ENCODE results near the gene CYP4F8. TPM values are rescaled to one million over a fixed set of nuclear protein-coding genes. Genes with fewer than 3 reads are reported as not detected.

Gene CYP4F8
- total and polyA plus RNA-seq, 9 of the 15 experiments (the other 6 are each of a cell fraction or from before 2014, with no cell fraction given) = not detected

GRCh38 chr19:15584541-15585115 lies 30.4 kb upstream of the CYP4F8 start (continued):
- TF ChIP-seq, protein P1, sequence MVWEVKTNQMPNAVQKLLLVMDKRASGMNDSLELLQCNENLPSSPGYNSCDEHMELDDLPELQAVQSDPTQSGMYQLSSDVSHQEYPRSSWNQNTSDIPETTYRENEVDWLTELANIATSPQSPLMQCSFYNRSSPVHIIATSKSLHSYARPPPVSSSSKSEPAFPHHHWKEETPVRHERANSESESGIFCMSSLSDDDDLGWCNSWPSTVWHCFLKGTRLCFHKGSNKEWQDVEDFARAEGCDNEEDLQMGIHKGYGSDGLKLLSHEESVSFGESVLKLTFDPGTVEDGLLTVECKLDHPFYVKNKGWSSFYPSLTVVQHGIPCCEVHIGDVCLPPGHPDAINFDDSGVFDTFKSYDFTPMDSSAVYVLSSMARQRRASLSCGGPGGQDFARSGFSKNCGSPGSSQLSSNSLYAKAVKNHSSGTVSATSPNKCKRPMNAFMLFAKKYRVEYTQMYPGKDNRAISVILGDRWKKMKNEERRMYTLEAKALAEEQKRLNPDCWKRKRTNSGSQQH (CRISPR knock-in tag; IDR thresholded peaks at IDR 0.05) = no peak
- peak; percentile 62; the same call in 1 of the 2 replicates for TF ChIP-seq XRCC5 (IDR thresholded peaks at IDR 0.05; ENCODE audit: low read depth, low read length)
- no peak for TF ChIP-seq CBFA2T3 (IDR thresholded peaks at IDR 0.05)
- TF ChIP-seq ZNF41 (CRISPR knock-in tag; conservative IDR thresholded peaks at IDR 0.05) = no peak
- TF ChIP-seq, protein P2, sequence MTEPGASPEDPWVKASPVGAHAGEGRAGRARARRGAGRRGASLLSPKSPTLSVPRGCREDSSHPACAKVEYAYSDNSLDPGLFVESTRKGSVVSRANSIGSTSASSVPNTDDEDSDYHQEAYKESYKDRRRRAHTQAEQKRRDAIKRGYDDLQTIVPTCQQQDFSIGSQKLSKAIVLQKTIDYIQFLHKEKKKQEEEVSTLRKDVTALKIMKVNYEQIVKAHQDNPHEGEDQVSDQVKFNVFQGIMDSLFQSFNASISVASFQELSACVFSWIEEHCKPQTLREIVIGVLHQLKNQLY (CRISPR knock-in tag; conservative IDR thresholded peaks at IDR 0.05) = no peak
- TF ChIP-seq HNRNPUL1 (IDR thresholded peaks at IDR 0.05; ENCODE audit: low read length) = no peak
- no peak for TF ChIP-seq TEAD2 (tag; IDR thresholded peaks at IDR 0.05)
- TF ChIP-seq NBN (IDR thresholded peaks at IDR 0.05; ENCODE audit: low read depth) = no peak
- no peak for TF ChIP-seq DIDO1 (tag; IDR thresholded peaks at IDR 0.05; ENCODE audit: low read depth)
- TF ChIP-seq KDM2B (CRISPR knock-in tag; IDR thresholded peaks at IDR 0.05) = no peak
- TF ChIP-seq FOXJ2 (tag; IDR thresholded peaks at IDR 0.05) = no peak
- no peak for TF ChIP-seq ZNF282 (CRISPR knock-in tag; IDR thresholded peaks at IDR 0.05)
- TF ChIP-seq STAT5B (CRISPR knock-in tag; IDR thresholded peaks at IDR 0.05) = no peak
- TF ChIP-seq, protein P3, sequence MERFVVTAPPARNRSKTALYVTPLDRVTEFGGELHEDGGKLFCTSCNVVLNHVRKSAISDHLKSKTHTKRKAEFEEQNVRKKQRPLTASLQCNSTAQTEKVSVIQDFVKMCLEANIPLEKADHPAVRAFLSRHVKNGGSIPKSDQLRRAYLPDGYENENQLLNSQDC (CRISPR knock-in tag; IDR thresholded peaks at IDR 0.05) = no peak
- no peak for TF ChIP-seq EWSR1 (IDR thresholded peaks at IDR 0.05; ENCODE audit: borderline replicate concordance, low read depth, partially characterized antibody)
- TF ChIP-seq PTBP1 (IDR thresholded peaks at IDR 0.05; ENCODE audit: low read depth, low read length) = no peak
- TF ChIP-seq, protein P4, sequence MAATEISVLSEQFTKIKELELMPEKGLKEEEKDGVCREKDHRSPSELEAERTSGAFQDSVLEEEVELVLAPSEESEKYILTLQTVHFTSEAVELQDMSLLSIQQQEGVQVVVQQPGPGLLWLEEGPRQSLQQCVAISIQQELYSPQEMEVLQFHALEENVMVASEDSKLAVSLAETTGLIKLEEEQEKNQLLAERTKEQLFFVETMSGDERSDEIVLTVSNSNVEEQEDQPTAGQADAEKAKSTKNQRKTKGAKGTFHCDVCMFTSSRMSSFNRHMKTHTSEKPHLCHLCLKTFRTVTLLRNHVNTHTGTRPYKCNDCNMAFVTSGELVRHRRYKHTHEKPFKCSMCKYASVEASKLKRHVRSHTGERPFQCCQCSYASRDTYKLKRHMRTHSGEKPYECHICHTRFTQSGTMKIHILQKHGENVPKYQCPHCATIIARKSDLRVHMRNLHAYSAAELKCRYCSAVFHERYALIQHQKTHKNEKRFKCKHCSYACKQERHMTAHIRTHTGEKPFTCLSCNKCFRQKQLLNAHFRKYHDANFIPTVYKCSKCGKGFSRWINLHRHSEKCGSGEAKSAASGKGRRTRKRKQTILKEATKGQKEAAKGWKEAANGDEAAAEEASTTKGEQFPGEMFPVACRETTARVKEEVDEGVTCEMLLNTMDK (IDR thresholded peaks at IDR 0.05; ENCODE audit: borderline replicate concordance, insufficient read depth, low read depth, low read length, poor library complexity, severe bottlenecking) = peak; percentile 63
- TF ChIP-seq RAD21 (CRISPR knock-in tag; conservative IDR thresholded peaks at IDR 0.05 in 1 of 2, IDR thresholded peaks at IDR 0.05 in 1 of 2) = peak; percentile 64 to 88
- TF ChIP-seq BCL6 (CRISPR knock-in tag; IDR thresholded peaks at IDR 0.05) = no peak
- 0 out of 2 replicates have a peak, but pooled peaks have one; percentile 22 for TF ChIP-seq HCFC1 (IDR thresholded peaks at IDR 0.05; ENCODE audit: low read depth, low read length)
- TF ChIP-seq, protein P5, sequence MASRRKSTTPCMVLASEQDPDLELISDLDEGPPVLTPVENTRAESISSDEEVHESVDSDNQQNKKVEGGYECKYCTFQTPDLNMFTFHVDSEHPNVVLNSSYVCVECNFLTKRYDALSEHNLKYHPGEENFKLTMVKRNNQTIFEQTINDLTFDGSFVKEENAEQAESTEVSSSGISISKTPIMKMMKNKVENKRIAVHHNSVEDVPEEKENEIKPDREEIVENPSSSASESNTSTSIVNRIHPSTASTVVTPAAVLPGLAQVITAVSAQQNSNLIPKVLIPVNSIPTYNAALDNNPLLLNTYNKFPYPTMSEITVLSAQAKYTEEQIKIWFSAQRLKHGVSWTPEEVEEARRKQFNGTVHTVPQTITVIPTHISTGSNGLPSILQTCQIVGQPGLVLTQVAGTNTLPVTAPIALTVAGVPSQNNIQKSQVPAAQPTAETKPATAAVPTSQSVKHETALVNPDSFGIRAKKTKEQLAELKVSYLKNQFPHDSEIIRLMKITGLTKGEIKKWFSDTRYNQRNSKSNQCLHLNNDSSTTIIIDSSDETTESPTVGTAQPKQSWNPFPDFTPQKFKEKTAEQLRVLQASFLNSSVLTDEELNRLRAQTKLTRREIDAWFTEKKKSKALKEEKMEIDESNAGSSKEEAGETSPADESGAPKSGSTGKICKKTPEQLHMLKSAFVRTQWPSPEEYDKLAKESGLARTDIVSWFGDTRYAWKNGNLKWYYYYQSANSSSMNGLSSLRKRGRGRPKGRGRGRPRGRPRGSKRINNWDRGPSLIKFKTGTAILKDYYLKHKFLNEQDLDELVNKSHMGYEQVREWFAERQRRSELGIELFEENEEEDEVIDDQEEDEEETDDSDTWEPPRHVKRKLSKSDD (conservative IDR thresholded peaks at IDR 0.05; ENCODE audit: low read length) = no peak
- no peak for TF ChIP-seq NFIC (IDR thresholded peaks at IDR 0.05)
- TF ChIP-seq ZNF24 (IDR thresholded peaks at IDR 0.05) = no peak
